ENCODE data around the gene ADAMTS16.

DNA sequence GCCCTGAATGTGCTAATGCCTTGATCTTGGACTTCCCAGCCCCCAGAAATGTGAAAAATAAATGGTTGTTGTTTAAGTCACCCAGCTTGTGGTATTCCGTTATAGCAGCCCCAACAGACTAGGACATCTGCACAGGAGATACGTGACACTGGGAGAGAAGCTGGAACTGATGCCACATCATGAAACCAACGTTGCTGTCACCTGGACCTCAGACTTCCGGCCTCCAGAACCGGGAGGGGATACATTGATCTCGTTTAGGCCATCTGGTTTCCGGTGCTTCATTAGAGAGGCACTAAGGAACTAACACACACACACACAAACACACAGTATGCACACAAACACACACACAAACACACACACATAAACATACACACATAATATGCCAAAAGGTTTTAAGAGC is 207.3 kb downstream of the ADAMTS16 start:
- TF ChIP-seq, protein P1, sequence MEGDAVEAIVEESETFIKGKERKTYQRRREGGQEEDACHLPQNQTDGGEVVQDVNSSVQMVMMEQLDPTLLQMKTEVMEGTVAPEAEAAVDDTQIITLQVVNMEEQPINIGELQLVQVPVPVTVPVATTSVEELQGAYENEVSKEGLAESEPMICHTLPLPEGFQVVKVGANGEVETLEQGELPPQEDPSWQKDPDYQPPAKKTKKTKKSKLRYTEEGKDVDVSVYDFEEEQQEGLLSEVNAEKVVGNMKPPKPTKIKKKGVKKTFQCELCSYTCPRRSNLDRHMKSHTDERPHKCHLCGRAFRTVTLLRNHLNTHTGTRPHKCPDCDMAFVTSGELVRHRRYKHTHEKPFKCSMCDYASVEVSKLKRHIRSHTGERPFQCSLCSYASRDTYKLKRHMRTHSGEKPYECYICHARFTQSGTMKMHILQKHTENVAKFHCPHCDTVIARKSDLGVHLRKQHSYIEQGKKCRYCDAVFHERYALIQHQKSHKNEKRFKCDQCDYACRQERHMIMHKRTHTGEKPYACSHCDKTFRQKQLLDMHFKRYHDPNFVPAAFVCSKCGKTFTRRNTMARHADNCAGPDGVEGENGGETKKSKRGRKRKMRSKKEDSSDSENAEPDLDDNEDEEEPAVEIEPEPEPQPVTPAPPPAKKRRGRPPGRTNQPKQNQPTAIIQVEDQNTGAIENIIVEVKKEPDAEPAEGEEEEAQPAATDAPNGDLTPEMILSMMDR (IDR thresholded peaks at IDR 0.05) = no peak
- TF ChIP-seq POLR2A (IDR thresholded peaks at IDR 0.05) = no peak
- no peak for TF ChIP-seq EP300 (IDR thresholded peaks at IDR 0.05)

All from ovary (tissue), 3 donors.